HL-60 (cell line): ENCODE data around the gene CCDC57.

ENCODE experiments used
- CTCF ChIP-seq: IDR thresholded peaks from one replicate; pipeline ENCODE4 v1.5.1; 2011; ENCODE audit warnings: low read length, control low read depth, inconsistent platforms; ENCODE audit not compliant: insufficient read depth
- GABPA ChIP-seq: IDR thresholded peaks from 2 replicates; pipeline ENCODE4 v1.6.1; 2012; ENCODE audit warnings: low read depth
- POLR2AphosphoS5 ChIP-seq: IDR thresholded peaks from 2 replicates; pipeline ENCODE4 v1.6.1; 2012; ENCODE audit warnings: low read depth
- REST ChIP-seq: IDR thresholded peaks from 2 replicates; pipeline ENCODE4 v1.6.1; 2012; ENCODE audit warnings: low read depth; ENCODE audit not compliant: insufficient replicate concordance
- SPI1 ChIP-seq: IDR thresholded peaks from 2 replicates; pipeline ENCODE4 v1.6.1; 2012; ENCODE audit warnings: low read depth, mild to moderate bottlenecking, borderline replicate concordance

- TF ChIP-seq CTCF: no peak
- no peak for TF ChIP-seq POLR2AphosphoS5
- TF ChIP-seq REST: no peak
- TF ChIP-seq SPI1: no peak
- no peak for TF ChIP-seq GABPA
These were observed 34.0 kb downstream of the CCDC57 start for GRCh38 chr17:82178499-82179261.
